ENCODE data around the gene FAM110D. TPM values are rescaled to one million over a fixed set of nuclear protein-coding genes. Genes with fewer than 3 reads are reported as not detected.

The FAM110D gene
- total and polyA plus RNA-seq, 2 donors (not counting 1 experiment from before 2014, with no cell fraction given), result not detected

DNA sequence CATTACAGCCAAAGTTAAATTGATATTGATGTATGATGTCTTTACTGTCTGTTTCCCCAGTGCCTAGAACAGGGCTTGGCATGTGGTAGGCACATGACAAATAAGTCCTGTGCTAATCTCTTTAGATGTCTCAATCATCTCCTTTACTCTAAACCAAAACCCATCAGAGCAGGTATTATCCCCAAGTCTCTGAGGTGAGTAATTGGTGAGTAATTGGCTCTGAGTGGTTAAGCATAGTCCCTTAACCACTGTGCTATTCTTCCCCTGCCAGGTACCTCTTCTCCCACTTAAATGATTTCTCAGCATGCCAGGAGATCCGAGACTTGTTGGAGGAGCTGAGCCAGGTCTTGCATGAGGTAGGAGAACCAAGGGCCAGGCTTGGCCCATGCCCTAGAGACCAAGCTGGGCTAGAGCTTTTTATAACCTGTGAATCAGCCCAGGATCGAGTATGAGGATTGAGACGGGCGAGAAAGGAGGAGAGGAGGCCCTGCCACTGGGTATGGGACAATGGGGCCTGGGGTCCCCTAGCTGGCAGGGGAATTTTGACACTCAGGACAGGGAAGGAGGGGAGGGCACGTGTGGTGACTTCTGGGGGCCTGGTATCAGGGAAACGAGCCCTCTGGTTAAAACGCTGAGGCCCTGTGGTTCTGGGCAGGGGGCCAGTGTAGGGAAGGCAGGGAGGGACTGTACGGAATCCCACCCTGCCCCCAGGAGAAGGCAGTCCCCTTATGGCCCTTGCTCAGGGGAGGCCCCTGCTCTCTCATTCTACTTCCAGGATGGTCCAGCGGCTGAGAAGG is 22.9 kb downstream of the FAM110D start:
- CTCF ChIA-PET, result interaction anchor here (0.7 to 1.5 kb wide), 2 partner anchors 52 to 238 kb away, joined by 3 read pairs; partner anchors contain the start of gene CEP85
- DNase-seq, result no peak
- TF ChIP-seq, protein P1, sequence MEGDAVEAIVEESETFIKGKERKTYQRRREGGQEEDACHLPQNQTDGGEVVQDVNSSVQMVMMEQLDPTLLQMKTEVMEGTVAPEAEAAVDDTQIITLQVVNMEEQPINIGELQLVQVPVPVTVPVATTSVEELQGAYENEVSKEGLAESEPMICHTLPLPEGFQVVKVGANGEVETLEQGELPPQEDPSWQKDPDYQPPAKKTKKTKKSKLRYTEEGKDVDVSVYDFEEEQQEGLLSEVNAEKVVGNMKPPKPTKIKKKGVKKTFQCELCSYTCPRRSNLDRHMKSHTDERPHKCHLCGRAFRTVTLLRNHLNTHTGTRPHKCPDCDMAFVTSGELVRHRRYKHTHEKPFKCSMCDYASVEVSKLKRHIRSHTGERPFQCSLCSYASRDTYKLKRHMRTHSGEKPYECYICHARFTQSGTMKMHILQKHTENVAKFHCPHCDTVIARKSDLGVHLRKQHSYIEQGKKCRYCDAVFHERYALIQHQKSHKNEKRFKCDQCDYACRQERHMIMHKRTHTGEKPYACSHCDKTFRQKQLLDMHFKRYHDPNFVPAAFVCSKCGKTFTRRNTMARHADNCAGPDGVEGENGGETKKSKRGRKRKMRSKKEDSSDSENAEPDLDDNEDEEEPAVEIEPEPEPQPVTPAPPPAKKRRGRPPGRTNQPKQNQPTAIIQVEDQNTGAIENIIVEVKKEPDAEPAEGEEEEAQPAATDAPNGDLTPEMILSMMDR (IDR thresholded peaks at IDR 0.05), result no peak
- TF ChIP-seq EZH2 (IDR thresholded peaks at IDR 0.05; ENCODE audit: borderline replicate concordance, insufficient read depth, low read depth, low read length, poor library complexity, severe bottlenecking), result no peak
- Histone ChIP-seq H3K27me3 (replicated peaks in 1 of 4; ENCODE audit: control extremely low read depth in 1 of 4, control insufficient read depth in 3 of 4, insufficient read depth in 4 of 4, low read length in 3 of 4) (no peaks in the 10 kb centered on the region), H3K9me3 (ENCODE audit: control extremely low read depth in 1 of 3, control insufficient read depth in 2 of 3, insufficient read depth in 1 of 3, low read length in 2 of 3) (no peaks in the 10 kb centered on the region), H4K20me1 (ENCODE audit: control insufficient read depth, insufficient read depth, low read length, poor library complexity, severe bottlenecking) (no peaks in the 10 kb centered on the region), H3K4me3 (ENCODE audit: control extremely low read depth in 1 of 5, extremely low read depth in 1 of 5, insufficient read depth in 1 of 5, low read depth in 2 of 5, low read length in 4 of 5) (no peak overlapping the region), H2AFZ (ENCODE audit: insufficient read depth, low read depth, low read length, poor library complexity, severe bottlenecking) (no peak overlapping the region), H3K9ac (ENCODE audit: low read length) (no peak overlapping the region), H3K4me1 (ENCODE audit: control insufficient read depth in 2 of 2, insufficient read depth in 2 of 2, low read length in 2 of 2) (no peaks in the 10 kb centered on the region), H3K36me3 (replicated peaks in 1 of 2; ENCODE audit: control extremely low read depth in 1 of 2, control insufficient read depth in 1 of 2, extremely low read depth in 1 of 2, insufficient read depth in 2 of 2, low read length in 1 of 2) (no peaks in the 10 kb centered on the region), H3K27ac (ENCODE audit: low read length in 2 of 2) (no peak overlapping the region), H3K79me2 (ENCODE audit: control insufficient read depth, insufficient read depth, low read length) (no peaks in the 10 kb centered on the region), H3K4me2 (replicated peaks; ENCODE audit: low read depth, low read length, poor library complexity, severe bottlenecking) (no peak overlapping the region)
- no peak overlapping the region for H3K4me3 Mint-ChIP-seq
- H3K4me1 Mint-ChIP-seq, result no peaks in the 10 kb centered on the region
- H3K9me3 Mint-ChIP-seq (ENCODE audit: insufficient read depth), result no peaks in the 10 kb centered on the region
- H3K27ac Mint-ChIP-seq, result no peak overlapping the region
- no peak for ATAC-seq (ENCODE audit: low read depth)
- no peaks in the 10 kb centered on the region for H3K27me3 Mint-ChIP-seq
- intact Hi-C loops (cut with micrococcal nuclease), result no loop called here
- POLR2A ChIA-PET, result no interaction called here
- 80% methylated on average over 8 of the region's 9 CpGs for WGBS (ENCODE audit: insufficient coverage)

DNA sequence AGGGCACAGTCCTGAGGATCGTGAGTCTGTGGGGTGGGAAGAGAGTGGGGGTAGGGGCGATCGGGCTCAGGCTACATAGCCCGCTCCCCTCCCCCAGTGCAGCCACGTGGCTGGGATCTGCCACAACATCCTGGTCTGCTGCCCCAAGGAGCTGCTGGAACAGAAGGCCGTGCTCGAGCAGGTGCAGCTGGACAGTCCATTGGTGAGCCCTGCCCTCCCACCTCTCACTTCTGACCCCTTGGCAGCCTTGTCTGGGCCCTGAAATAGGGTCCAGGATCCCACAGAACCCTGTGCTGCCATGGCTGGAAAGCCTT is 23.5 kb downstream of the FAM110D start:
- 95% methylated on average over 7 of the region's 7 CpGs for WGBS (ENCODE audit: insufficient coverage)
- no peak overlapping the region for H2AFZ ChIP-seq (ENCODE audit: insufficient read depth, low read depth, low read length, poor library complexity, severe bottlenecking)
- H3K27ac ChIP-seq (ENCODE audit: low read length in 2 of 2), result no peak overlapping the region
- H3K27ac Mint-ChIP-seq, result no peak overlapping the region
- ATAC-seq (ENCODE audit: low read depth), result no peak
- intact Hi-C loops (cut with micrococcal nuclease), result no loop called here
- no peaks in the 10 kb centered on the region for H4K20me1 ChIP-seq (ENCODE audit: control insufficient read depth, insufficient read depth, low read length, poor library complexity, severe bottlenecking)
- H3K4me1 Mint-ChIP-seq, result no peaks in the 10 kb centered on the region
- no peaks in the 10 kb centered on the region for H3K79me2 ChIP-seq (ENCODE audit: control insufficient read depth, insufficient read depth, low read length)
- DNase-seq, result no peak
- no peaks in the 10 kb centered on the region for H3K27me3 Mint-ChIP-seq
- no peaks in the 10 kb centered on the region for H3K27me3 ChIP-seq (replicated peaks in 1 of 4; ENCODE audit: control extremely low read depth in 1 of 4, control insufficient read depth in 3 of 4, insufficient read depth in 4 of 4, low read length in 3 of 4)
- H3K4me3 Mint-ChIP-seq, result no peak overlapping the region
- no peak for TF ChIP-seq EZH2 (IDR thresholded peaks at IDR 0.05; ENCODE audit: borderline replicate concordance, insufficient read depth, low read depth, low read length, poor library complexity, severe bottlenecking)
- TF ChIP-seq, protein P1 (IDR thresholded peaks at IDR 0.05), result no peak
- ChIA-PET CTCF (interaction anchor here (2.2 kb wide), 1 partner anchor 13 kb away, joined by 9 read pairs; the partner anchor contains the start of gene ZNF593), POLR2A (no interaction called here)
- no peak overlapping the region for H3K4me3 ChIP-seq (ENCODE audit: control extremely low read depth in 1 of 5, extremely low read depth in 1 of 5, insufficient read depth in 1 of 5, low read depth in 2 of 5, low read length in 4 of 5)
- H3K9me3 Mint-ChIP-seq (ENCODE audit: insufficient read depth), result no peaks in the 10 kb centered on the region
- no peaks in the 10 kb centered on the region for H3K36me3 ChIP-seq (replicated peaks in 1 of 2; ENCODE audit: control extremely low read depth in 1 of 2, control insufficient read depth in 1 of 2, extremely low read depth in 1 of 2, insufficient read depth in 2 of 2, low read length in 1 of 2)
- H3K9me3 ChIP-seq (ENCODE audit: control extremely low read depth in 1 of 3, control insufficient read depth in 2 of 3, insufficient read depth in 1 of 3, low read length in 2 of 3), result no peaks in the 10 kb centered on the region
- no peak overlapping the region for H3K4me2 ChIP-seq (replicated peaks; ENCODE audit: low read depth, low read length, poor library complexity, severe bottlenecking)
- H3K4me1 ChIP-seq (ENCODE audit: control insufficient read depth in 2 of 2, insufficient read depth in 2 of 2, low read length in 2 of 2), result no peaks in the 10 kb centered on the region
- no peak overlapping the region for H3K9ac ChIP-seq (ENCODE audit: low read length)

All from B cell (primary cell).